Astrocyte of the hippocampus (primary cell): ENCODE measurements around the gene SURF4.
"Not testable (repeated sequence)": the region's sequence is repeated elsewhere in the genome, so short reads cannot be mapped to it uniquely, and the experiment has no call there.

Experiments used
- DNase-seq: peaks from one replicate; pipeline ENCODE4 v3.0.0; 2011; ENCODE audit warnings: low read depth, low spot score

The SURF4 gene

GRCh38 chr9:133335924-133336811 lies 39.7 kb downstream of the SURF4 start, which contains the start of gene SURF6:
Gene SURF6, minus strand, starts transcription at chr9:133336188. Its CDS starts 56 bp downstream, at chr9:133336132.
- DNase-seq = peak; percentile 97

GRCh38 chr9:133334888-133335287 lies 41.0 kb downstream of the SURF4 start:
- not testable (repeated sequence) for DNase-seq

GRCh38 chr9:133334161-133334560 lies 41.7 kb downstream of the SURF4 start:
- DNase-seq = no peak

GRCh38 chr9:133333566-133333965 lies 42.3 kb downstream of the SURF4 start:
- no peak for DNase-seq

- no peak for DNase-seq
Observed at GRCh38 chr9:133333011-133333410, 42.8 kb downstream of the SURF4 start.

- no peak for DNase-seq
Observed at GRCh38 chr9:133332381-133332730, 43.5 kb downstream of the SURF4 start.

- no peak for DNase-seq
Observed at GRCh38 chr9:133331641-133332380, 44.0 kb downstream of the SURF4 start.

GRCh38 chr9:133331221-133331620 lies 44.6 kb downstream of the SURF4 start:
- DNase-seq = no peak

GRCh38 chr9:133329306-133330156 lies 46.3 kb downstream of the SURF4 start:
- DNase-seq = peak; percentile 46

- no peak for DNase-seq
Observed at GRCh38 chr9:133327834-133328484, 47.9 kb downstream of the SURF4 start.

- DNase-seq = not testable (repeated sequence)
Observed at GRCh38 chr9:133327021-133327420, 48.8 kb downstream of the SURF4 start.

GRCh38 chr9:133323991-133324703 lies 51.7 kb downstream of the SURF4 start:
- DNase-seq = no peak

GRCh38 chr9:133323211-133323610 lies 52.6 kb downstream of the SURF4 start:
- DNase-seq = no peak

- DNase-seq = no peak
Observed at GRCh38 chr9:133322701-133323100, 53.2 kb downstream of the SURF4 start.

- no peak for DNase-seq
Observed at GRCh38 chr9:133321411-133321935, 54.4 kb downstream of the SURF4 start.

GRCh38 chr9:133320421-133320881 lies 55.4 kb downstream of the SURF4 start:
- DNase-seq = no peak

- DNase-seq = not testable (repeated sequence)
Observed at GRCh38 chr9:133317551-133317950, 58.3 kb downstream of the SURF4 start.

- no peak for DNase-seq
Observed at GRCh38 chr9:133315997-133316396, 59.9 kb downstream of the SURF4 start.
